H7 (cell line): ENCODE data around the gene PIAS1. TPM values are rescaled to one million over a fixed set of nuclear protein-coding genes. Genes with fewer than 3 reads are reported as not detected.
"Not testable (repeated sequence)": the region's sequence is repeated elsewhere in the genome, so short reads cannot be mapped to it uniquely, and the experiment has no call there.

Experiments used
- DNase-seq: peaks from one replicate; pipeline ENCODE4 v3.0.0; 2012
- H3K27me3 ChIP-seq: 2 replicates; pipeline ENCODE4 v1.6.0; 2011; ENCODE audit warnings: mild to moderate bottlenecking, low read length; ENCODE audit not compliant: control insufficient read depth, insufficient read depth
- H3K36me3 ChIP-seq: replicated peaks from 2 replicates; pipeline ENCODE4 v1.5.1; 2011; ENCODE audit warnings: low read length; ENCODE audit not compliant: control insufficient read depth, insufficient read depth
- H3K4me3 ChIP-seq: 2 replicates; pipeline ENCODE4 v1.5.1; 2011; ENCODE audit warnings: low read depth, mild to moderate bottlenecking, control low read depth, low read length, moderate library complexity; ENCODE audit not compliant: insufficient read depth
- total RNA-seq: library from RNA; depleted of rRNA; stranded (reverse); fragments of >200 nt; shearing (Covaris generic); gene quantifications from 2 replicates; pipeline ENCODE4 v1.2.3, GENCODE V29; 2014; rRNA removed

The PIAS1 gene
- total RNA-seq, 1 experiment from 2014 or later = 23.7 TPM

DNA sequence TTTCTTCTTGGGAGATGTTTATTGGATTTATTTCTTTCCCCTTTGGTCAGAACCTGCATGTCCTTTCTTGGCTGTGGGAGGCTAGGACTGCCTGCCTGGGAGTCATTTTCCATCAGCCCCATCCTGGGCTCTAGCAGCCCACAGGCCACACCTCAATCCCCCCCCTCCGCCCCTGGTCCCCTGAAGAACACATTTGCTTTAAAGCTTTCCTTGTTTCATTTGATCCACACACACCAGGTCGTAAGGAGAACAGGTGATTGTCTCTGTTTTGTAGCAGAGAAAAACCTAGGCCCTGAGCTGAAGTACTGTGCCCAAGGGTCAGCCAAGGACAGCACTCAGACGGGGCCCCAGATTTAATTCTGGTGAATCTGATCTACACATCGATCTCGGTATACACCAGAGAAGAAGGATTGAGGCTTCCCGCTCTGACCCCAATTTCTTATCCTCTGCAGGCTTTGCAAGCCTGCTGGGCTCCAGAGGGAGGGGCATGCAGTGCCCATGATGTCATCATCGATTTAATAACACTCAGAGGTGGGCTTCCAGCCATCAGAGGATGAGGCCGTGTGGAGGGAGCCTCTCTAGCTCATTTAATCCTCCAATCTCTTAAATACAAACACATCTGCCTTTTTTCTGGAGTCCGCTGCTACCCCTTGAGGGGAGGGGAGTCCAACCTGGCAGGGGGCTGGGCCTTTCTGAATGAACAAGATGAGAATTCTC lies 177.1 kb downstream of the PIAS1 start:
- Histone ChIP-seq H3K36me3 (no peaks in the 10 kb centered on the region), H3K4me3 (no peak overlapping the region), H3K27me3 (no peaks in the 10 kb centered on the region)
- no peak for DNase-seq

DNA sequence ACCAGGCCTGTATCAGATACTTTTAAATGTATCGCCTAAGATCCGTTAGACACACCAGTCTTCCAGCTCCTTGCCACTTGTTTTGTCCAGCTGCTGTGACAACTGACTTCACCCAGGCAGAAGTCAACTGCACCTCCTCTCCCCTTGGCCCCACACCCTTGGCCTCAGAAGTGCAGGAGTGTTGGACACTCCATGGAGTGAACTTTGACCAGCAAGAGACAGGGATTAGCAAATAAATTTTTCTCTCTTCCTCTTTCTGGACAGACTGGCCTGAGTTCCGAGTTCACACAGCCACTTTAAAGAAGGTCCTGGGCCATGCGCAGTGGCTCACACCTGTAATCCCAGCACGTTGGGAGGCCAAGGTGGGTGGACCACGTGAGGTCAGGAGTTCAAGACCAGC lies 178.3 kb downstream of the PIAS1 start:
- Histone ChIP-seq H3K36me3 (no peaks in the 10 kb centered on the region), H3K27me3 (no peaks in the 10 kb centered on the region), H3K4me3 (no peak overlapping the region)
- no peak for DNase-seq

DNA sequence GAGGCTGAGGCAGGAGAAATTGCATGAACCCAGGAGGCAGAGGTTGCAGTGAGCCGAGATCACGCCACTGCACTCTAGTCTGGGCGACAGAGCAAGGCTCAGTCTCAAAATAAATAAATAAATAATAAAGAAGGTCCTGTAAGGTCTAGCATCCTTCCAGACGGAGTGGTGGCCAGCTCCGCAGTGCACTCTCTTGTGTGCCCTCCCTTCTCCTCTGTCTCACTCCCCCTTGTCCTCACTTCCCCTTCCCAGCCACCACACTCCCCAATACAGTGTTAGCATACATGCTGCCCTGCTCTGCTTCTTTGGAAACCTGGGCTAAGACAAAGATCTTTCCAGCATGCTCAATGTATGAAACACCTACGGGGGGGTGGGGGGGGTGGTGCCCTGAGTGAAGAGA lies 178.8 kb downstream of the PIAS1 start:
- Histone ChIP-seq H3K4me3 (no peak overlapping the region), H3K27me3 (no peaks in the 10 kb centered on the region), H3K36me3 (no peaks in the 10 kb centered on the region)
- DNase-seq = no peak

DNA sequence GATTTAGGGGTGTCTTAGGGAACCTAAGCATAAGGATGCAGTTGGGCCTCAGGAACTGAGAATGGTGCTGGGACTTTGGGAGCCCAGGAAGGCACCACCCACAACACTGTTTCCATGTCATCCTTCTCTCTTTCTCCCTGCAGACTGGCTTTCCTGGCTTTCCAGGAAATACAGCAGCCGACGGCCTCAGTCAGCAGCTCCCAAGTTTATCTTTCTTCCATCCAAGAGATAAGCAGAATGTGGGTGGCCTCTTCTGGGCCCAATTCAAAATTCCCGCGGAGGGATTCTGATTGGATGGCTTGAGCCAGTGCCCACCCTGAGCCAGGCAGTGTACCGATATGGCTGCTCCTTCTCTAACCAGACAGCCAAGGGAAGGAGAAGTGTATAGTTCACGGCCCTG lies 179.9 kb downstream of the PIAS1 start:
- Histone ChIP-seq H3K36me3 (no peaks in the 10 kb centered on the region), H3K4me3 (no peak overlapping the region), H3K27me3 (no peaks in the 10 kb centered on the region)
- no peak for DNase-seq

DNA sequence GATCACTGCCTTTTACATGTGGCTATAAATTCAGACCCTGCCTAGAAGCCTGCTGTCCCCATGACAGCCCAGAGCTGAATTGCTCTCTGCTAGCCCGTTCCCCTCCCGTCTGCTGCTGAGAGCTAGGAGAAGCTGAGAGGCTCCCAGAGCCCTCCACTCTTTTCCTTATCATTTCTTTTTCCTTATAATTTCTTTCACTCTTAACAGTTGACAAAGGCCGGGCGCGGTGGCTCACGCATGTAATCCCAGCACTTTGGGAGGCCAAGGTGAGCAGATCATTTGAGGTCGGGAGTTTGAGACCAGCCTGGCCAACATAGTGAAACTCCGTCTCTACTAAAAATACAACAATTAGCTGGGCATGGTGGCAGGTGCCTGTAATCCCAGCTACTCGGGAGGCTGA lies 180.4 kb downstream of the PIAS1 start:
- H3K4me3 ChIP-seq, H3K27me3 ChIP-seq, DNase-seq, H3K36me3 ChIP-seq: not testable (repeated sequence)

DNA sequence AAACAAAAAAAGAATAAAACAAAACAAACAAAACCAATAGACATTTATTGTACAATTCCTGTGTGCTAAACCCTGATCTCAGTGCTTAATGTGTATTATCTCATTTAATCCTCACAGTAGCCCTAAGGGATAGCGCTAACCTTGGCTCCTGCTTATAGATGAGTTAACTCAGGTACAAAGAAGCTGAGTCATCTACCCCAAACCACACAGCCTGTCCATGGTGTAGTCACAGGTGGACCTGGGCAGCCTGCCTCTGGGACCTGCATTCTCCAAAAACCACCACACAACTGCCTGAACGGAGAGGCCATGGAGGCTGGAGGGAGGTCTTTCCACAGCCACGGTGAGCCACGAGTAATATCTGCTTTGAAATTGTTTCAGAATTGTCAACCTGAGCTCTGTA lies 180.9 kb downstream of the PIAS1 start:
- no peaks in the 10 kb centered on the region for H3K27me3 ChIP-seq
- H3K4me3 ChIP-seq = no peak overlapping the region
- DNase-seq = no peak
- no peaks in the 10 kb centered on the region for H3K36me3 ChIP-seq

DNA sequence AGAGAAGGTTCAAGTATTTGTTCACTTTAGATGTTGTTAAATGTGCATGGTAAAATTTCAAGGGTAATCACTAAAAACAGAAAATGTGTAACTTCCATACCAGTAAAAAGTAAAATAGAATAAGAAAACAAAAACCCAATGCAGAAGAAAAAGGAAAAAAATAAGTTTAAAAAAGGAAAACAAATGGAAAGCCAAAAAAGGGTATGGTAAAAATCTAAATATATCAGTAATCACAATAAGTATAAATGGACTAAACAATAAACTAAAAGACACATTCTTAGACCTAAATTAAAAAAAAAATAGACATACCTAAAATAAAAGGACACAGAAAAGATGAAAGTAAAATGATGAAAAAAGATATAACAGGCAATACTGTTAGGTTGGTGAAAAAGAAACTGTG lies 184.9 kb downstream of the PIAS1 start:
- Histone ChIP-seq H3K4me3 (no peak overlapping the region), H3K27me3 (no peaks in the 10 kb centered on the region), H3K36me3 (no peaks in the 10 kb centered on the region)
- DNase-seq = no peak

DNA sequence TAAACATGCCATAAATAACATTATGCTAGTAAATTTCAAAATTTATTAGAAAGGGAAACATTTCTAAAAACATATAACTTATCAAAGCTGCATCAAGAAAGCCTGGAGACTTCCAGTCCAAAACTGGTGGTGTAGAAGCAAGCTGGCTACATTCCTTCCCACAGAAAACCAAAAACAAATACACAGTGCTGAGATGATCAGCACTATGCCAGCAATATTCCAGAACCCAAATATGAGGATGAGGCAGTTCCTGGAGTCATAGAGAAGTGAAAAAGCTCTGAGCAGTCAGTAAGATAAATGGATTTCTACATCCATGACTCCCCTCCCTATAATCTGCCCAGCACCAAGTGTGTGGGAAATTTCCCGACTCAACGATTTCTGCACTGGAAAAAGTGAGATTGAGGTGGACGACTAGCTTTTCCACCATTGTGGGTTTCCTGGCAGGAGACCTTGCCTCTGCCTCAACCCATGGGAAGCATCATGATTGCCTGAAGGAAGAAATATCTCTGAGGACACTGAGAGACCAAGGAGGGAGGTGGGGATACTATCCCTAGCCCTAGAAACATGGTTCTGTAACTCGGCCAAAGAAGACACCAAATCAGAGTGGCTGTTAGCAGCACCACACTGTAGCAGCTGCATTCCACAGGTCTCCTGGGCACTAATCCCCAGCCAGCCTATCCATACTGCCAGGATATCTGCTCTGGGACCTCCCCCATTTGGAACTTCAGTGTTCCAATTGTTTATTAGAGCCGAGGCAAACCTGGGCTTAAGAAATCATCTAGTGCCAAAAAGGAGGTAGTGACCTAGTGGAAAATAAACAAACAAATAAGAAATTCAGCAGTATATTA lies 187.2 kb downstream of the PIAS1 start:
- Histone ChIP-seq H3K4me3 (no peak overlapping the region), H3K27me3 (no peaks in the 10 kb centered on the region), H3K36me3 (no peaks in the 10 kb centered on the region)
- no peak for DNase-seq

Other genes starting within 250 kb of the PIAS1 start
- gene SKOR1, start 228.8 kb upstream of the PIAS1 start, total RNA-seq = 0.11 TPM in 1 of 2 replicates, not detected in the other
- not detected in 2 replicates for gene RNU6-1, start 214.3 kb upstream of the PIAS1 start, total RNA-seq
- gene CALML4, start 151.0 kb downstream of the PIAS1 start, total RNA-seq = 5.6 and 7.4 TPM in 2 replicates
- gene CLN6, start 175.4 kb downstream of the PIAS1 start, total RNA-seq = 32.5 and 33.7 TPM in 2 replicates
- gene FEM1B, start 223.4 kb downstream of the PIAS1 start, total RNA-seq = 78.4 and 91.7 TPM in 2 replicates